Cardiac septum (tissue), 1 donor: ENCODE results near the gene PRKCA. TPM values are rescaled to one million over a fixed set of nuclear protein-coding genes. Genes with fewer than 3 reads are reported as not detected.
"Not testable (repeated sequence)": the region's sequence is repeated elsewhere in the genome, so short reads cannot be mapped to it uniquely, and the experiment has no call there.

Source experiments
- DNase-seq: peaks from one replicate; pipeline ENCODE4 v3.0.0-alpha.2; 2020; ENCODE audit warnings: low spot score
- intact Hi-C: fragments of 100-400 bp; cut with DNase I; formaldehyde crosslinking; loops from one replicate; pipeline ENCODE4 v1.14.0; 2022
- long read RNA-seq: library from polyadenylated mRNA; unstranded; transcript quantifications from one replicate; pipeline ENCODE4 v2.0.0, GENCODE V29; 2021
- total RNA-seq: library from RNA; stranded (reverse); fragmentation: NEBNext Ultra II Directional; extraction: Animal tissue kit (Norgen Biotek cat#: 25700); gene quantifications from one replicate; pipeline ENCODE4 v1.2.1, GENCODE V29; 2021
- donor health status: DM: no; HTN: no; CAD: no.

Gene PRKCA
- total RNA-seq, result 15.0 TPM
- long read RNA-seq, partial matches to known transcripts, result 0 of 7 reads
- long read RNA-seq, other reads (novel, unspliced or antisense), result 7 of 7 reads

DNA sequence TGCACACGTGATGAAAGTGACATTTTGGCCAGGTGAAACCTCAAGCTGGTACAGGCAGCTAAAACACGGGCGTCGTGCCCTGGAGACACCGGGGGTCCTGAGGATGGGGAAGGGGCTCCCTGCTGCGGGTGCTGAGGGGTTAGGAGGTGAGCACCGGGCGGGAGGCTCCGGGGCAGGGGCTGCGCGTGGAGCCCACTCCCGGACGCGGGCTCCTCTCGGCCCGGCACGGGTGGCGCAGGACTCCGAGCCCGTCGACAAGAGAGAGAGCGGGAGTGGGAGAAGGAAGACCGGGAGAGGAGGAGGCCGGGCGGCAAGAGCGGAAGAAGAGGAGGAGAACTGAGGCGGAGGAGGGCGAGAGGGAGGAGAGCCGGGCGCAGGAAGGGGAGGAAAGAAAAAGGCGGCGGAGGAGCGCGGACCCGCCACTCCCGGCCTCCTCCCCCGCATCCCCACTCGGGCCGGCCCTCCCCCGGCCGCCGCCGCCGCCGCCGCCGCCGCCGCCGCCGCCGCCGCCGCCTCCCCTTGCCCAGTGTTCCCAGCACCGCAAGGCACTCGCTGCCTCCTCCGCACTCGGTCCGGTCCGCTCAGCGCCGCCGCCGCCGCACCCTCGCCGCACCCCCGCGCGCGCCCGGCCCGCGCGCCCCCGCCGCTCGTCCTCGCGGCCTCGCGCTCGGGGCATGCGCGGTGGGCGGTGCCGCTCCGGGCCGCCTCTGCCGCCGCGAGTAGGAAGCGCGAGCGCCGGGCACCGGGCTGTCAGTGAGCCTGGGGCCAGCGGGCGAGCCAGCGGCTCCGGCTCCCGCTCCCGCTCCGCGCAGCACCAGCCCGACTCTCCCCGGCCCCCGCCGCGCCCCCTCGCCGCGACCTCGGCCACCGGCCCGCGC, at the start of gene PRKCA:
TSS of gene PRKCA (plus strand) at position 750 of the 878 bp plus-strand sequence.
- peak; percentile 78 for DNase-seq
- intact Hi-C loops, result no loop called here

DNA sequence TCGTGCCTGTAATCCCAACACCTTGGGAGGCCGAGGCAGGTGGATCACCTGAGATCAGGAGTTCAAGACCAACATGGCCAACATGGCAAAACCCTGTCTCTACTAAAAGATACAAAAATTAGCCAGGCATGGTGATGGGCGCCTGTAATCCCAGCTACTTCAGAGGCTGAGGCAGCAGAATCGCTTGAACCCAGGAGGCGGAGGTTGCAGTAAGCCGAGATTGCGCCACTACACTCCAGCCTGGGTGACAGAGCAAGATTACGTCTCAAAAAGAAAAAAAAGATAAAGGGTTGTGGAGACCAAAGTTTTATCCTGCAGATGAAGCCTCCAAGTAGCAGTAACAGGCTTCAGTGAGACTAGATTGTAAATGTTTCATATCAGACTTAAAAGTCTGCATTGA, 49.0 kb upstream of the PRKCA start:
- intact Hi-C loops, DNase-seq: not testable (repeated sequence)

DNA sequence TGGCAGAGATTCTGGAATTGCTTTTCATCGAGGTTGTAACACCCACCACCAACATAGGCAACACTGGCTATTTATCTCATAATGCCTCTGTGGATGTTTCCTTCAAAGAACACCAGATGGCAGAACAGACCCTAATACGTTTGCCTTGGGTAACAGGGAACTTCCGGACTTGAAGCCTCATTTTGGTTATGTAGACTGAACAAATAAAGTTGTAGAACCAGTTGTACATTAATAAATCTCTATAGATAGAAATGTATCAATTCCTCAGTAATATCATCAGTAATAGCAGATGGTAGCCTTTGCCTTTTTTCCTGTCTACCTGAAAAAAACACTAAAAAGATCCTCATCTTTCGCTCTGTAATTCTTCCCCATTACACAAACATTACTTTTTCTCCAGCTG, 47.3 kb upstream of the PRKCA start:
- intact Hi-C loops, result loop anchor here (2.0 to 5.0 kb wide), 3 partner anchors 312 to 422 kb away; no protein-coding TSS in a partner anchor
- DNase-seq, result no peak

DNA sequence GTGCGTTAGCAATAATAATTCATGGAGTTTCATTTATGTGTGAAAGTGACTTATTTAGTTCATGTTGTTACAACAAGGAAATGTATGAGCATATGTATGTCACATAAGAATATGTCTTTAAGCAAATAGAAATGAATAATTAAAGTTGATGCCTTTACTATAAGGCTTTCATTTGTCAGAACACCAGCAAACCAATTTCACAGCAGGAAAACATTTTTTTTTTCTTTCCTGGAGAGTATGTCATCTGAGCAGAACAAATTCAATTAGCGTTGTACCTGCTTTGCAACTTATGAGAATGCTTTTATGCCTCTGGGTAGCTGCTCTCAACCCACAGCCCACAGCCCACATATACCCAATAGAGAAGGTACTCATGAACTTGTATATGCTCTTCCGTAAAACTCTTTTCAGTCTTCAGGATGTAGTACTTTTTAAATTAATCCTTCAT, 46.9 kb upstream of the PRKCA start:
- intact Hi-C loops, result loop anchor here (2.0 to 5.0 kb wide), 3 partner anchors 311 to 422 kb away; no protein-coding TSS in a partner anchor
- DNase-seq, result no peak

DNA sequence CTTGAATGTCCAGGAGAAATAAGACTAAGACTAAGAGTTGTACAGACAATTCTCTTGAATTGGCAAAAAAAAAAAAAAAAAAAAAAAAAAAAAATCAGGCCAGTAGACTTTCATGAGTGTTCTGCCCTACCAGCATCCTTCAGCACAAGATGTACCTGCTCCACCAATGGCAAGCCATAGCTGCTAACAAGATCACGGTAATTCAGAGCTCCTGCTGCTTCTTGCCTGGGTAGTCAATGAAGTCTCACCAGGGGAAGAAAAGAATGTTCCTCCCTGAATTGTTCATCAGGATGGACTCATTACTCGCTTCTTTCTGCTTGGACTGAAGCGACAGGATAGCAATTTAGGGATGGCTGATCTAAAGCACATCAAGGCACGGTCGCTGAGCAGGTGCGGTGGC, 42.1 kb upstream of the PRKCA start:
- intact Hi-C loops, result no loop called here
- DNase-seq, result no peak

DNA sequence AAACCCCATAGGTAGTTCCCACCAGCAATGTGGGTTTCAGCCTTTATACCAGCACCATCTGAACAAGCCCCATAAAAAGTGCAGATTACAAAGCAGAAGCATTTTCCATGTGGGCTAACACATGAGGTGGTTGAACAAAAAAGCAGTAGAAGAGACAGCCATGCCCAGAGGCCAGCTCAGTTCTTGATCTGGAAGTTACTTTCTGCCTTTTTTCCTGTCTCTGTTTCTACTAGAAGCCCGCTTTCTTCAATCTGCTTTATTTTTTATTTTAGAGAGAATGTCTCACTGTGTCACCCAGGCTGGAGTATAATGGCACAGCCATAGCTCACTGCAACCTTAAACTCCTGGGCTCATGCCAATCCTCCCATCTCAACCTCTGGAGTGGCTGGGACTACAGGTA, 41.7 kb upstream of the PRKCA start:
- intact Hi-C loops, result no loop called here
- no peak for DNase-seq

DNA sequence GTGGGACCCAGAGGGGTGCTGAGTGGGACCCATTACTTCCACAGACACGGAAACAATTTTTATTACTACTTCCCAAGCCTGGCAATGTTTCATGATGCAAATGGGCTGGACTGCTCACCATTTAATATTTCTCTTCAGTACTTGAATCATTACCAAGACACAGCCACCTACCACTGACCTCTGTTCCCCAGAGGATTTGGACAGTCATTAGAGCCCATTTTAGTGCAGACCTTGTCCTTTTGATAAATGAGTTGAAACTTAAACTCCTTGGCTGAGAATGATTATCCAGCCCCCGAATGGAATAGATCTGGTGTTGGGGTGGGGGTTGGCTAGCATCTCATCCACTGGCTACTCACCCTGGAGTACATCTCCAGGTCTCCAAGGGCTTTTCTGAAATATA, 39.6 kb upstream of the PRKCA start:
- intact Hi-C loops, result no loop called here
- DNase-seq, result no peak

DNA sequence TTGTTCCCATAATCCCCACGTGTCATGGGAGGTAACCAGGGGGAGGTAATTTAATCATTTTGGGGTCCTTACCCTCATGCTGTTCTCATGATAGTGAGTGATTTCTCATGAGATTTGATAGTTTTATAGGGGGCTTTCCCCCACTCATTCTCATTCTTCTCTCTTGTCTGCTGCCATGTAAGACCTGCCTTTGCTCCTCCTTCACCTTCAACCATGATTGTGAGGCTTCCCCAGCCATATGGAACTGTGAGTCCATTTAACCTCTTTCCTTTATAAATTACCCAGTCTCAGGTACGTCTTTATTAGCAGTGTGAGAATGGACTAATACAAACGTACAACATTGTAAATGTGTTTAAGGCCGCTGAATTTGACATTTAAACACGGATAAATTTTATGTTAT, 37.7 kb upstream of the PRKCA start:
- intact Hi-C loops, result no loop called here
- no peak for DNase-seq

DNA sequence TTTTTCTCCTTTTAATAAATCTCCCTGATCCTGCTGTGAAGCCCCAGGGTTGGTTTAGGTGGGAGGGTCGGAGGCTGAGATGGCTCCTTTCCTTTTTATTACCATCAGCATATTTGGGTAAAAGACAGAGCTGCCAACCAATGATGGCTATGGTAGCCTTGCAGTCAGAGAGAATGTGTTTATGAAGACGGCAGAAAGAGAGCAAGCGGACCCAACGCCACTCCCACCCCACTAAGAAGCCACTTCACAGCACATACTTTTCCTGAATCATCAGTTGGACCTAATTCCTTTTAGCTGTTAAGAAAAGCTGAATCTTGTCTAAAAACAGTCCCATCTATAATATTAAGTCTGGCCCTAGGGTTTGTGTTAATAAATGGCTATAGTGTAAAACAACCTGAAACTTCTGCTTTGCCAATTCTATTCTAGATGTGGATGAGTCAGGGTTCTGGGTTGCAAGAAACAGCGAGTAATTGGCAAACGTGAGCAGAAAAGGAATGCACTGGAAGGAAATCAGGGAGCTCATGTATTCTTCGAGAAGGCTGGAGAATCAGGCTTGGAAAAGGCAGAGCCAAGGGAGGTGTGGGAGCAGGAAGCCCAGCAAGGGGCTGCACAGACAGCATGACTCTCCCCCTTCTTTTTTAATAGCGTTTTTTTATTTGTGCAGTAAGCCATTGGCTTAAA, 34.0 kb upstream of the PRKCA start:
- no peak for DNase-seq
- intact Hi-C loops, result no loop called here

DNA sequence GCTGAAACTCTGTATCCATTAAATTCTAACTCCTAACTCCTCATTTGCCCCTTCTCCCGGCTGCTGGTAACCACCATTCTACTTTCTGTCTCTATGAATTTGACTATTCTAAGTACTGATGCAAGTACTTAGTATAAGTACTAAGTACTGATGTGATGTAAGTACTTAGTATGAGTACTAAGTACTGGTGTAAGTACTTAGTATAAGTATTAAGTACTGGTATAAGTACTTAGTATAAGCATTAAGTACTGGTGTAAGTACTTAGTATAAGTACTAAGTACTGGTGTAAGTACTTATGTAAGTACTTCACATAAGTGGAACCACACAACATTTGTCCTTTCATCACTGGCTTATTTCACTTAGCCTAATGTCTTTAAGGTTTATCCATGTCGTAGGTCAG, 32.3 kb upstream of the PRKCA start:
- intact Hi-C loops, result no loop called here
- no peak for DNase-seq

DNA sequence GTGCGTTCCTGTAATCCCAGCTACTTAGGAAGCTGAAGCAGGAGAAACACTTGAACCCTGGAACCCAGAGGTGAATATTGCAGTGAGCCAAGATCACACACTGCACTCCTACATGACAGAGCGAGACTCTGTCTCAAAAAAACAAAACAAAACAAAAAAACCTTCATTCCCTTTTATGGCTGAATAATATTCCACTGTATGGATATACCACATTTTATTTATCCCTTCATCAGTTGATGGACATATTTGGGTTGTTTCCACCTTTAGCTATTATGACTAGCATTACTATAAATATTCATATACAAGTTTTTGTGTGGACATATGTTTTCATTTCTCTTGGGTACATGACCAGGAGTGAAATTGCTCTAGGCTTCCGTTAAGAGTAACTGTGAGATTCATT, 30.9 kb upstream of the PRKCA start:
- DNase-seq, result no peak
- intact Hi-C loops, result no loop called here

DNA sequence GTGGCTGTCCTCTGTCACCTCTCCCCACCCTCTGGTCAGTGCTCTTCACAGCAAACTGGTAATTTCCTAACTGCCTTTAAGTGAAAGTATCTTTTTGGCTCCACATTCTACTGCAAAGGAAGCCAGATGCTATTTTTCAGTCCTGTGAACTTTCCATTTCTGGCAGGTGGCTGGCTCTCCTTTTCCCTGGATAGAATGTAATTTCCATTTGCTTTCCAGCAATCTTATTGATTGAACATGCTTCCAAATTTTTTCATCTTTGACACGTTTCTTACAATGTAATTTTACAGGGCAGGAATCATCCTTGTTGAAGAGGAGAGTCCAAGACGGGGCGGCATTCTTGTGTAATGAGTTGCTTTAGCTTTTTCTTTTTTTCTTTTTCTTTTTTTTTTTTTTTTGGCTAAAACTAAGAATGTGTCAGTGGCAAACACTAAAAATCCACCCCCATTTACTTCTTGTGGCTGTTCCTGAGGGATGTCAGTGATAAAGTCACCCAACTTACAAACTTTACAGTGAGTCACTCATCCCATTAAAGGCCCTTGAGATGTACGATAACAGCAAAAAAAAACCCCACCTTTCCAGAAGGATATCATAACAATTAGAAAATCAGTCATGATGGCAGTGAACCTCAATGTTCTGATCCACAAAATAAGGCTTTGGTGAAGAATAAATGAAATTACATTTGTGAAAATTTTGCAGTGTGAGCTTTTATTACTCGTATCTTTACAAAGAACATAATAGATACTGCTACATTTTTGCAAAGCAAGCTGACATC, 29.4 kb upstream of the PRKCA start:
- intact Hi-C loops, result no loop called here
- DNase-seq, result no peak

DNA sequence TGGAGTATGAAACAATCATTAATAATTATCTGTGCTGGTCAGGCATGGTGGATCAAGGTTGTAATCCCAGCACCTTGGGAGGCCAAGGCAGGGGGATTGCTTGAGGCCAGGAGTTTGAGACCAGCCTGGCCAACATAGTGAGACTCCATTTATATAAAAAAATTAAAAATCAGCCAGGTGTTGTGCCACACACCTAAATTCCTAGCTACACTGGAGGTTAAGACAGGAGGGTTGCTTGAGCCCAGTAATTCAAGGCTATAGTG, 28.9 kb upstream of the PRKCA start:
- no peak for DNase-seq
- intact Hi-C loops, result no loop called here

DNA sequence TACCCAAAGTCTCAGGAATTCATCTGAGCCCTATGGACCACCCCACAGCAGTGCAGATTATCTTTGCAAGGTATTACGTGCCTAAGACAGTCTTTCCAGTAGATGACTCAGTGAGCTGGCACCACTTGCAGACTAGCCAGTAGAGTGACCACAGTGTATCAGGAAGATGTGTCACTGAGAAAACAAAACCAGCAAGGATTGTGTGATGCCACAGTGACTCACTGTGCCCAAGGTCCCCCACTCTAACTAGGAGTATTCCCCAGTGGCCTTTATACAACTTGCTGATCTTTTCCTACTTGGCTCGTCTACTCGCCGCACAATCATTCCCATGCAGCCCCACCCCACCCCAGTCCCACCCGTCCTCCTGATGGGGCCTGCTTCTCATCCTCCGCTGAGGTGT, 26.8 kb upstream of the PRKCA start:
- no peak for DNase-seq
- intact Hi-C loops, result no loop called here

DNA sequence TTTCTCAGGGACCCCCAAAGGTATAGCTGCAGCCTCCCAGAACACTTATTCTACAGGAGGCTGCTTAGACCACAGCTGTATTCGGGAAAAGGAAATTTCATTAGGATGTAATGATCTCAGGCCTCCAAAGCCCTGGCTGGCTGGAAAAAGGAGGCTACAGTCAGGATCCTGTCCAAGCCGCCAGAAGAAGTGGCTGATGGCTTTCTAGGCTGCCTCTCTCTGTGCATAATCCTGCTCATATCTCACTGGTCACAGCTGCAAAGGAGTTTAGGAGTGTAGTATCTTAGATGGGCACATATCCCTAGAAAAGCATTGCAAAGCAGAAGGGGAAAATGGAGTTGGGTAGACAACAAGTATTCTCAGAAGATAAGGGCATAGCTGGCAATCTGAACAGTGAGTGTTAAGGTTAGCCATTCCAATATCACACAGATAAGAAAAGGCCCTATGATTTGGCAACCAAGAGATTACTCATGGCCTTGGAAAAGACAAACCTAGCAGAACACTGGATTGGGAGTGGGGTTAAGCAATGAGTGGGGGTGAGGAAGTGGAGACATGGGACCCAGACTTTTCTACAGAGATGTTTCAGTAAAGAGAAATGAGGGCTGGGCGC, 26.0 kb upstream of the PRKCA start:
- no peak for DNase-seq
- intact Hi-C loops, result no loop called here

DNA sequence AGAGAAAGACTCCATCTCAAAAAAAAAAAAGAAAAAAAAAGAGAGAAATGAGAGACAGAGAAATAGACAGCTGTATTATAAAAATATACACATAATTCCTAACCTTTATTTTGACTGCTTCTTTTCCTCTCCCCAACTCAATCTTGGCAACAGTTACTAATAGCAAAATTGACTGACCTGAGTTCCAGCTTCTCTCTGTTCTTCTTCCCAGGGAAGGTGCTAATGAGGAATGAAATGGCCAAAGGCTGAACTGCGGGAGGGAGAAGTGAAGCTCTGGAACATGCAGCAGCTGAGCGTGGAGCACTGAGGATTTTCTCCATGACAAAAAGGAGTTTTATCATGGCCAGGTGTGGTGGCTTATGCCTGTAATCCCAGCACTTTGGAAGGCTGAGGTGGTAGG, 25.2 kb upstream of the PRKCA start:
- intact Hi-C loops, result no loop called here

DNA sequence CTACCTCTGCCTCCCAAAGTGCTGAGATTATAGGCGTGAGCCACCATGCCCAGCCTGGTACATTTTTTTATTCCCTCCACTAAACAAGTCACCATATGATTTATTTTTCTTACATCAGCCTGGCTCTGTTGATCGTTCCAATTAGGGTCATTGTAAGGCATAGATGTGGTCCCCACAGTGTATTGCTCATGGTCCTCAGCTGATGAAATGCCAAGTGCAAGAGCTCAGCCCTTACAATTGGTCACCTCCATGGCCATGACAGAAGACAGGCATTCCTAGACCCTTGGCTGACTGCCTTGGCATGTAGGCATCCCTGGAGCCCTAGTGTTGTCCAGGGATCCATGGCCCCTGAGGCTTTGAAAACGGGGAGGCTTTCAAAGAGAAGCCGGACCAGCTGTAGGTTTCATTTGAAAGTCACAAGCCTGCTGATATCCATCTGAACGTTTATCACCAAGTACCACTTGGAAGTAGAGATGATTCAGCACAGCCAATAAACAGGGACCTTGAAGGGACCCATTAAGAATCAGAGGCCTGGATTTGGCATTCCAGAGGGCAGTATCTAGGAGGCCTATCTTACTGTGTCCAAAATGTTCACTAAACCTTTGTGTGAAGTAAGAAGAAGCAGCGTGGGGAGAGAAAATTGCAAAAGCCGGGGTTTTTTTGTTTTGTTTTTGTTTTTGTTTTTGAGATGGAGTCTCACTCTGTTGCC, 20.6 kb upstream of the PRKCA start:
- intact Hi-C loops, result no loop called here
- no peak for DNase-seq

More for the DNA sequence above, 25.2 kb upstream of the PRKCA start:
- DNase-seq, result no peak

DNA sequence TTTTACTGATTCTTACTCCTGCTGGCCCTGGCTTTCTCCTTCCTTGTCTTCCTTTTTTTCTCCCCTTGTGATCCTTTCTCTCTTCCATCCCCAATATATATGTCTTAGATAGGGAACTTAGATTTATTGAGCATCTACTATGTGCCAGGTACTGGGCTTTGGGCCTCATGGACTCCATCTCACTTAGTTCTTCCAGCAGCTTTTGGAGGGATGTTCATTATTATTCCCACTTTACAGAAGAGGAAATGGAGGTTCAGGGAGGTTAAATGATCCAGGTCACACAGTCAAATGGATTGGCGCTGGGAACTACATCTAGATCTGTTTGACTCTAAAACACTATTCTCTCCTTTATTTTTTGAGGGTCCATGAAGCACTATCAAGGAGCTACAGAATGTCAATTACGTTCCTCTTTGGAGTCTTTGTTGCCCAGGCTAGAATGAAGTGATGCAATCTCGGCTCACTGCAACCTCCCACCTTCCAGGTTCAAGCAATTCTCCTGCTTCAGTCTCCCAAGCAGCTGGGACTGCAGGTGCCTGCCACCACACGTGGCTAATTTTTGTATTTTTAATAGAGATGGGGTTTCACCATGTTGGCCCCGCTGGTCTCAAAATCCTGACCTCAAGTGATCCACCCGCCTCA, 19.0 kb upstream of the PRKCA start:
- no peak for DNase-seq
- intact Hi-C loops, result no loop called here

DNA sequence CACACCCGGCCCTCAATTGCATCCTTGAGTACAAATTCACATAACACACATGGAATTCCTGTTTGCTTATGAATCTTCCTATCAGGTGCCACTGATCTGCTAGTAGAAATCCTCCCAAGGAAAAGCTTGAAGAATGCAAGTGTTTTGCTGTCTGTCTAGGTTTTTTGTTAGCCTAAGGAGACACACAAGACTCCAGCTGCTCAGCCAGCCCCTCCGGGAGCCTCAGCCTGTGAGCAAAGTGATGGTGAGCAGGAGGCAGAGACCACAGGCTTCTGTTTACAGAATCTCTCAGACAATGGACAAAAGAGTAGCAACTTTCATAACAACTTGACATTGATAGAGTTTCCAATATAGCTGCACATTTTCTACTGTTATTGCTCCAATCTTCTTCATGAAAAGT, 18.4 kb upstream of the PRKCA start:
- intact Hi-C loops, result no loop called here
- DNase-seq, result no peak
